ENCODE measurements around the gene AMD1. TPM values are rescaled to one million over a fixed set of nuclear protein-coding genes. Genes with fewer than 3 reads are reported as not detected.
A peak's percentile ranks its signal among the peaks of the same experiment; 100 is the strongest.

The AMD1 gene
- 101 TPM for polyA plus RNA-seq (2013, experiment 1 of 2)
- polyA plus RNA-seq (2013, experiment 2 of 2) = 104 TPM

DNA sequence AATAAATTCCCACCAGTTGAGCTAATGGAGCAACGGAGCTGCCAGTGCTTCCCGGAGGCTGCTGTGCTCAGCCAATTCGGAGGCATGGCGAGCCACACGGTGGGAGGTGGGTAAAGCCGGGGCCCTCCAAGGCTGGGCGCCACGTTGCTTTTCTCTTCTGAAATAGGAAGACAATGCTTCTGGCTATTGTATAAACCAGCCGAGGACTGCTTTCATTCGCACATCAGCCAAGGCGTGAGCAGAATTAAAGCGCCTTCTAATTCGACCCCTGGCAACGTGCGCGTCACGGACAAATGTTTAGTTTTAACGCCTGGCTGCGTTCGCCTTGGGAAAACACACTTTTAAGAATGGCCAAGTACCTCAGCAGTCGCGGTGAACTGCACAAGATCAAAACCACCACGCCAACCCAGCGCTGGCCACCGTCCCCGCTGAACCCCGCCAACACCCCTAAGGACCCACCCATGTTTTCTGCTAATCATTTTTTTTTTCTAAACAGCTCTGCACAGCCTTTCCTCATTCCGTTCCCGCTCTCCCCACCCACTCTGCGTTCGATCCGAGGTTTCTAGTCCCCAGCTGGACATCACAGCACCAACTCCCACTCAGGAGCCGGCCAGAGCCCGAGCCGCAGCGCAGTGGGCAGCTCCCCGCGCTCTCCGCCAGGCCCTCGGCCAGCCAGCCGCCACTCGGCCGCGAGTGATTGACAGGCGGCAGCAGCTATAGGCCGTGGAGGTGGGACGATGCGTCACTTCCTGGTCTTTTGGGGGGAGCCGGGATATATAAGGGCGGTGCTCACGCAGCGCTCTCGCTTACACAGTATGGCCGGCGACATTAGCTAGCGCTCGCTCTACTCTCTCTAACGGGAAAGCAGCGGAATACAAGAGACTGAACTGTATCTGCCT is at the start of gene AMD1:
Gene AMD1 (plus strand): TSS at position 805 of the 899 bp plus-strand sequence. CDS start 321 bp downstream, outside the sequence.
- Histone ChIP-seq H3K4me2 (ENCODE audit: low read length, poor library complexity, severe bottlenecking) (peak within 1 kb of the TSS; percentile 68), H2BK5ac (ENCODE audit: low read depth, low read length, poor library complexity, severe bottlenecking) (peak within 1 kb of the TSS; percentile 66), H3K4me1 (ENCODE audit: control insufficient read depth, insufficient read depth, low read depth, low read length) (peaks cover 3% of the 10 kb centered on the region), H4K8ac (ENCODE audit: low read length) (peak within 1 kb of the TSS; percentile 8), H2BK120ac (ENCODE audit: low read depth, low read length) (peak within 1 kb of the TSS; percentile 21), H3K4ac (ENCODE audit: low read depth in 1 of 2, low read length in 2 of 2) (peak within 1 kb of the TSS in 1 of 2 experiments; percentile 60), H3K23ac (ENCODE audit: low read length in 2 of 2) (peak within 1 kb of the TSS; percentile 93 to 95), H3K36me3 (ENCODE audit: control insufficient read depth in 1 of 2, insufficient read depth in 2 of 2, low read depth in 1 of 2, low read length in 2 of 2) (no peaks in the 10 kb centered on the region), H3K4me3 (ENCODE audit: insufficient read depth in 1 of 2, low read depth in 1 of 2, low read length in 2 of 2) (peak within 1 kb of the TSS; percentile 78 to 90), H3K14ac (ENCODE audit: low read length in 2 of 2) (peak within 1 kb of the TSS in 1 of 2 experiments; percentile 73), H3K79me1 (replicated peaks; ENCODE audit: low read length, poor library complexity, severe bottlenecking) (peaks cover 4% of the 10 kb centered on the region), H3K27ac (ENCODE audit: low read length, poor library complexity, severe bottlenecking) (peak within 1 kb of the TSS; percentile 93), H3K9ac (ENCODE audit: low read length) (peak within 1 kb of the TSS; percentile 95), H2BK15ac (ENCODE audit: low read depth, poor library complexity, severe bottlenecking) (peak within 1 kb of the TSS; percentile 77), H3K9me3 (ENCODE audit: control insufficient read depth, low read length) (no peaks in the 10 kb centered on the region), H2AK5ac (ENCODE audit: low read length, severe bottlenecking) (no peak within 1 kb of the TSS), H3K18ac (ENCODE audit: low read depth in 1 of 2, low read length in 2 of 2) (peak within 1 kb of the TSS; percentile 58 to 79), H3K27me3 (ENCODE audit: control insufficient read depth in 1 of 2, insufficient read depth in 1 of 2, low read length in 2 of 2) (no peaks in the 10 kb centered on the region), H2BK12ac (ENCODE audit: low read length in 2 of 2) (no peak within 1 kb of the TSS), H2AFZ (ENCODE audit: low read depth, low read length) (peak within 1 kb of the TSS; percentile 85), H4K91ac (ENCODE audit: low read length) (peak within 1 kb of the TSS; percentile 65)
- under 1% methylated on average over 44 of the region's 59 CpGs for WGBS
- DNase-seq = peak; percentile 98

DNA sequence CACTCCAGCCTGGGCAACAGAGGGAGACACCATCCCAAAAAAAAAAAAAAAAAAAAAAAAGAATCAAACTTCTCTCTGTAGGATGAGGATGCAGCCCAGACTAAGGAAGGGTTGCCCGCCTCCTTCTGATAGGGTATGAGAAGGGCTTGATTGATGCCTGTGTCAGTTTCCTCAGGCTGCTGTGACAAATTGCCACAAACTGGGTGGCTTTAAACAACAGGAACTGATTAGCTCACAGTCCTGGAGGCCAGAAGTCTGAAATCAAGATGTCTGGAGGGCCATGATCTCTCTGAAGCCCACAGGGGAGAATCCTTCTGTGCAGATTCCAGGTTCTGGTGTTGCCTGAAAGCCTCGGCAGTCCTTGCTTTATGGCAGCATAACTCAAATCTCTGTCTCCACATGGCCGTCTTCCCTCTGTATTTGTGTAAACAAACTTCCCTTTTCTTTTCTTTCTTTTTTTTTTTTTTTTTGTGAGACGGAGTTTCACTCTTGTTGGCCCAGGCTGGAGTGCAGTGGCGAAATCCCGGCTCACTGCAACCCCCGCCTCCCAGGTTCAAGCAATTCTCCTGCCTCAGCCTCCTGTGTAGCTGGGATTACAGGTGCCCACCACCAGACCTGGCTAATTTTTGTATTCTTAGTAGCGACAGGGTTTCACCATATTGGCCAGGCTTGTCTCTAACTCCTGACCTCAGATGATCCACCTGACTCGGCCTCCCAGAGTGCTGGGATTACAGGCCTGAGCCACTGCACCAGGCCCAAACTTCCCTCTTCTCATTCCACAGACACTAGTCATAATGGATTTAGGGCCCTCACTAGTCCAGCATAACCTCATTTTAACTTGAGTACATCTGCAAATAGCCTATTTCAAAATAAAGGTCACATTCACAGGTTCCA is 48.1 kb upstream of the AMD1 start:
- no peak overlapping the region for H3K23ac ChIP-seq (ENCODE audit: low read length in 2 of 2)
- H2BK12ac ChIP-seq (ENCODE audit: low read length in 2 of 2) = no peak overlapping the region
- H4K91ac ChIP-seq (ENCODE audit: low read length) = no peak overlapping the region
- H3K9me3 ChIP-seq (ENCODE audit: control insufficient read depth, low read length) = no peaks in the 10 kb centered on the region
- H3K4me3 ChIP-seq (ENCODE audit: insufficient read depth in 1 of 2, low read depth in 1 of 2, low read length in 2 of 2) = no peak overlapping the region
- no peak overlapping the region for H2BK5ac ChIP-seq (ENCODE audit: low read depth, low read length, poor library complexity, severe bottlenecking)
- no peaks in the 10 kb centered on the region for H3K27me3 ChIP-seq (ENCODE audit: control insufficient read depth in 1 of 2, insufficient read depth in 1 of 2, low read length in 2 of 2)
- H3K18ac ChIP-seq (ENCODE audit: low read depth in 1 of 2, low read length in 2 of 2) = peak overlapping the region in 1 of 2 experiments; percentile 28
- H3K9ac ChIP-seq (ENCODE audit: low read length) = peak overlapping the region; percentile 79
- H2BK15ac ChIP-seq (ENCODE audit: low read depth, poor library complexity, severe bottlenecking) = no peak overlapping the region
- no peak overlapping the region for H3K27ac ChIP-seq (ENCODE audit: low read length, poor library complexity, severe bottlenecking)
- WGBS = 49% methylated on average over 9 of the region's 9 CpGs
- peak; percentile 45 for DNase-seq
- H3K79me1 ChIP-seq (replicated peaks; ENCODE audit: low read length, poor library complexity, severe bottlenecking) = no peaks in the 10 kb centered on the region
- H2AFZ ChIP-seq (ENCODE audit: low read depth, low read length) = no peak overlapping the region
- H2AK5ac ChIP-seq (ENCODE audit: low read length, severe bottlenecking) = no peak overlapping the region
- H2BK120ac ChIP-seq (ENCODE audit: low read depth, low read length) = no peak overlapping the region
- no peaks in the 10 kb centered on the region for H3K4me1 ChIP-seq (ENCODE audit: control insufficient read depth, insufficient read depth, low read depth, low read length)
- no peak overlapping the region for H3K4me2 ChIP-seq (ENCODE audit: low read length, poor library complexity, severe bottlenecking)
- H3K4ac ChIP-seq (ENCODE audit: low read depth in 1 of 2, low read length in 2 of 2) = no peak overlapping the region
- H3K14ac ChIP-seq (ENCODE audit: low read length in 2 of 2) = no peak overlapping the region
- H3K36me3 ChIP-seq (ENCODE audit: control insufficient read depth in 1 of 2, insufficient read depth in 2 of 2, low read depth in 1 of 2, low read length in 2 of 2) = no peaks in the 10 kb centered on the region
- H4K8ac ChIP-seq (ENCODE audit: low read length) = peak overlapping the region; percentile 55

DNA sequence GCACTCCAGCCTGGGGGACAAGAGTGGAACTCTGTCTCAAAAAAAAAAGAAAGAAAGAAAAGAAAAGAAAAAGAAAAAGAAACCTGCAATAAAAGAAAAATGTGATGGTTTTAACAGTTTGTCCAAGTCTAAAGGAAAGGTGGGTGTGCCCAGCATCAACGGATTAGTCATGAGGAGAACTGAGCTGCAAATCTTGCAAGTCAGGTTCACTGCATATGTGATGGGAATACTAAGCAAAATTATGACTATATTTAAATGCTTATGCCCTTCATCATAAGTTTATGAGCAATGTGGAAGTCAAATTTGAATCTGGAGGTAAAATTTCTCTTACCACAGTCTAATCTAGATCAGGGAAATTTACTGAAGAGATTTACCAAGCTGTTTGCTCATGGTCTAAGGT is 46.2 kb upstream of the AMD1 start:
- Histone ChIP-seq H2BK120ac (ENCODE audit: low read depth, low read length) (no peak overlapping the region), H3K18ac (ENCODE audit: low read depth in 1 of 2, low read length in 2 of 2) (no peak overlapping the region), H3K14ac (ENCODE audit: low read length in 2 of 2) (no peak overlapping the region), H3K9ac (ENCODE audit: low read length) (no peak overlapping the region), H2BK15ac (ENCODE audit: low read depth, poor library complexity, severe bottlenecking) (no peak overlapping the region), H3K36me3 (ENCODE audit: control insufficient read depth in 1 of 2, insufficient read depth in 2 of 2, low read depth in 1 of 2, low read length in 2 of 2) (no peaks in the 10 kb centered on the region), H3K4ac (ENCODE audit: low read depth in 1 of 2, low read length in 2 of 2) (no peak overlapping the region), H3K23ac (ENCODE audit: low read length in 2 of 2) (no peak overlapping the region), H2BK5ac (ENCODE audit: low read depth, low read length, poor library complexity, severe bottlenecking) (no peak overlapping the region), H4K91ac (ENCODE audit: low read length) (no peak overlapping the region), H2AK5ac (ENCODE audit: low read length, severe bottlenecking) (no peak overlapping the region), H3K27me3 (ENCODE audit: control insufficient read depth in 1 of 2, insufficient read depth in 1 of 2, low read length in 2 of 2) (no peaks in the 10 kb centered on the region), H2AFZ (ENCODE audit: low read depth, low read length) (no peak overlapping the region), H3K4me3 (ENCODE audit: insufficient read depth in 1 of 2, low read depth in 1 of 2, low read length in 2 of 2) (no peak overlapping the region), H4K8ac (ENCODE audit: low read length) (no peak overlapping the region), H2BK12ac (ENCODE audit: low read length in 2 of 2) (no peak overlapping the region), H3K9me3 (ENCODE audit: control insufficient read depth, low read length) (no peaks in the 10 kb centered on the region), H3K4me2 (ENCODE audit: low read length, poor library complexity, severe bottlenecking) (no peak overlapping the region), H3K4me1 (ENCODE audit: control insufficient read depth, insufficient read depth, low read depth, low read length) (no peaks in the 10 kb centered on the region), H3K27ac (ENCODE audit: low read length, poor library complexity, severe bottlenecking) (no peak overlapping the region), H3K79me1 (replicated peaks; ENCODE audit: low read length, poor library complexity, severe bottlenecking) (no peaks in the 10 kb centered on the region)
- WGBS = 94% methylated on average over 1 of the region's 1 CpG
- no peak for DNase-seq

DNA sequence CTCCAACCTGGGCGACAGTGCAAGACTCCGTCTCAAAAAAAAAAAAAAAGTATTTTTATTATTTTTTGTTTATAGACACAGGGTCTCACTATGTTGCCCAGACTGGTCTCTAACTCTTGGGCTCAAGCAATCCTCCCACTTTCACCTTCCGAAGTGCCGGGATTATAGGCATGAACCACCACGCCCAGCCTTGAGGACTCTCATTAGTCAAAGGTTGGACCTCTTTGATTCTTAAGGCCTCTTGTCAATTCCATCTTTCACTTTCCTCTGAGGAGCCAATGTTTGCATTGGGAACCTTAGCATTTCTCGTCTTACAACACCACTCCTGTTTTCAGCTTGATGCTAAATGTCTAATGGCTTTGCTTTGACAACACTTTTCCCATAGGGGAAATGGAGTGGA is 43.2 kb upstream of the AMD1 start:
- H3K18ac ChIP-seq (ENCODE audit: low read depth in 1 of 2, low read length in 2 of 2) = no peak overlapping the region
- no peak overlapping the region for H4K91ac ChIP-seq (ENCODE audit: low read length)
- no peak overlapping the region for H4K8ac ChIP-seq (ENCODE audit: low read length)
- no peak overlapping the region for H3K23ac ChIP-seq (ENCODE audit: low read length in 2 of 2)
- no peak for DNase-seq
- WGBS = 97% methylated on average over 3 of the region's 6 CpGs
- H3K14ac ChIP-seq (ENCODE audit: low read length in 2 of 2) = no peak overlapping the region
- no peaks in the 10 kb centered on the region for H3K9me3 ChIP-seq (ENCODE audit: control insufficient read depth, low read length)
- no peak overlapping the region for H3K4me2 ChIP-seq (ENCODE audit: low read length, poor library complexity, severe bottlenecking)
- H3K4ac ChIP-seq (ENCODE audit: low read depth in 1 of 2, low read length in 2 of 2) = no peak overlapping the region
- no peak overlapping the region for H2BK5ac ChIP-seq (ENCODE audit: low read depth, low read length, poor library complexity, severe bottlenecking)
- H3K27me3 ChIP-seq (ENCODE audit: control insufficient read depth in 1 of 2, insufficient read depth in 1 of 2, low read length in 2 of 2) = no peaks in the 10 kb centered on the region
- no peaks in the 10 kb centered on the region for H3K79me1 ChIP-seq (replicated peaks; ENCODE audit: low read length, poor library complexity, severe bottlenecking)
- no peak overlapping the region for H2BK12ac ChIP-seq (ENCODE audit: low read length in 2 of 2)
- no peaks in the 10 kb centered on the region for H3K36me3 ChIP-seq (ENCODE audit: control insufficient read depth in 1 of 2, insufficient read depth in 2 of 2, low read depth in 1 of 2, low read length in 2 of 2)
- H3K9ac ChIP-seq (ENCODE audit: low read length) = no peak overlapping the region
- H2BK120ac ChIP-seq (ENCODE audit: low read depth, low read length) = no peak overlapping the region
- H3K4me1 ChIP-seq (ENCODE audit: control insufficient read depth, insufficient read depth, low read depth, low read length) = no peaks in the 10 kb centered on the region
- no peak overlapping the region for H2AK5ac ChIP-seq (ENCODE audit: low read length, severe bottlenecking)
- no peak overlapping the region for H3K27ac ChIP-seq (ENCODE audit: low read length, poor library complexity, severe bottlenecking)
- H3K4me3 ChIP-seq (ENCODE audit: insufficient read depth in 1 of 2, low read depth in 1 of 2, low read length in 2 of 2) = no peak overlapping the region
- H2BK15ac ChIP-seq (ENCODE audit: low read depth, poor library complexity, severe bottlenecking) = no peak overlapping the region
- no peak overlapping the region for H2AFZ ChIP-seq (ENCODE audit: low read depth, low read length)
